ENCODE measurements around the gene DSG4. TPM values are rescaled to one million over a fixed set of nuclear protein-coding genes. Genes with fewer than 3 reads are reported as not detected.

DSG4 gene
- total RNA-seq, 2 donors from 2014 or later = 0.16 to 0.27 TPM

DNA sequence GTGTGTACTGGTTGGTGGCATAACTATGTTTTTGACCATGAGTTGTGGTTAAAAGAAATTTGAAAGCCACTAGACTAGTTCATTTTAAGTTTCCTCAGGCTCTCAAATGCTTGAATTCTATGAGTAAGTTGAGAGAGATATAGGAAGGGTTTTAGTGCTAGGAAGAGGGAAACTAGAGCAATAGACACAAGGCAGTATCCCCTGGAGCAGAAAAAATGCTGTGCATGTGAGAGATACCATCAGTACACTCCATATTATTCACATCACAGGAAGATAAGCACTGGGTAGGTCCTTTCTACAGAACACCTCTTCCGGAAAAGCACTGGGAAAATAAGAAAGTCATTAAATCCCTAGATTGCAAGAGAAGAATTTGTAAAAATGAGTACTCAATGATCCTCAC lies 51.6 kb downstream of the DSG4 start:
- H3K4me3 ChIP-seq = no peak overlapping the region
- no peak for DNase-seq
- H3K9me3 ChIP-seq = no peaks in the 10 kb centered on the region
- H3K27ac ChIP-seq = no peak overlapping the region
- no peaks in the 10 kb centered on the region for H3K27me3 ChIP-seq
- TF ChIP-seq, protein P1, sequence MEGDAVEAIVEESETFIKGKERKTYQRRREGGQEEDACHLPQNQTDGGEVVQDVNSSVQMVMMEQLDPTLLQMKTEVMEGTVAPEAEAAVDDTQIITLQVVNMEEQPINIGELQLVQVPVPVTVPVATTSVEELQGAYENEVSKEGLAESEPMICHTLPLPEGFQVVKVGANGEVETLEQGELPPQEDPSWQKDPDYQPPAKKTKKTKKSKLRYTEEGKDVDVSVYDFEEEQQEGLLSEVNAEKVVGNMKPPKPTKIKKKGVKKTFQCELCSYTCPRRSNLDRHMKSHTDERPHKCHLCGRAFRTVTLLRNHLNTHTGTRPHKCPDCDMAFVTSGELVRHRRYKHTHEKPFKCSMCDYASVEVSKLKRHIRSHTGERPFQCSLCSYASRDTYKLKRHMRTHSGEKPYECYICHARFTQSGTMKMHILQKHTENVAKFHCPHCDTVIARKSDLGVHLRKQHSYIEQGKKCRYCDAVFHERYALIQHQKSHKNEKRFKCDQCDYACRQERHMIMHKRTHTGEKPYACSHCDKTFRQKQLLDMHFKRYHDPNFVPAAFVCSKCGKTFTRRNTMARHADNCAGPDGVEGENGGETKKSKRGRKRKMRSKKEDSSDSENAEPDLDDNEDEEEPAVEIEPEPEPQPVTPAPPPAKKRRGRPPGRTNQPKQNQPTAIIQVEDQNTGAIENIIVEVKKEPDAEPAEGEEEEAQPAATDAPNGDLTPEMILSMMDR (IDR thresholded peaks at IDR 0.05) = no peak
- H3K36me3 ChIP-seq = no peaks in the 10 kb centered on the region
- H3K4me1 ChIP-seq = no peaks in the 10 kb centered on the region
- no peak overlapping the region for H3K9ac ChIP-seq (ENCODE audit: low read depth in 2 of 2, low read length in 2 of 2)
- intact Hi-C loops (cut with DNase I) = loop anchor here (10.0 kb wide), 3 partner anchors 77 to 313 kb away; no protein-coding TSS in a partner anchor

DNA sequence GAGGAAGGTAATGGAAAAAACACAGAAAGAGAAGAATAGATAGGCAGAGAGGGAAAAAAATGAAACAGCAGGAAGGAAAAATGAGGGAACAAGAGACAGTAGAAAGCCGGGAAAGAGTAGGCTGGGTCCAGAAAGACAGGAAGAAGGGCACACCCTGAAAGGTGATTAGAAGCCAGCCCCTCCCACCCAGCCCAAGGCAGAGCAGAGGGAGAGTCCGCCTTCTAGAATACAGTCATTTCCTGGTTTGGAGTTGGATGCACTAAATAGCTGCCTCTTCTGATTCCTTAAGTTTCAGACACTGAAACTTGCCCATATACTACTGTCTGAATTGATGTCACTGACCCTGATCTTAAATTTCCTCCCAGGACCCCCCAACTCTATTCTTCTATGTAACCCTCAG lies 53.0 kb downstream of the DSG4 start:
- intact Hi-C loops (cut with DNase I) = loop anchor here (5.0 to 10.0 kb wide), 4 partner anchors 53 to 315 kb away; no protein-coding TSS in a partner anchor
- Histone ChIP-seq H3K9ac (ENCODE audit: low read depth in 2 of 2, low read length in 2 of 2) (no peak overlapping the region), H3K4me3 (no peak overlapping the region), H3K27ac (peak overlapping the region; percentile 20), H3K27me3 (no peaks in the 10 kb centered on the region), H3K4me1 (no peaks in the 10 kb centered on the region), H3K9me3 (no peaks in the 10 kb centered on the region), H3K36me3 (no peaks in the 10 kb centered on the region)
- DNase-seq = peak; percentile 79
- TF ChIP-seq, protein P1 (IDR thresholded peaks at IDR 0.05) = no peak

DNA sequence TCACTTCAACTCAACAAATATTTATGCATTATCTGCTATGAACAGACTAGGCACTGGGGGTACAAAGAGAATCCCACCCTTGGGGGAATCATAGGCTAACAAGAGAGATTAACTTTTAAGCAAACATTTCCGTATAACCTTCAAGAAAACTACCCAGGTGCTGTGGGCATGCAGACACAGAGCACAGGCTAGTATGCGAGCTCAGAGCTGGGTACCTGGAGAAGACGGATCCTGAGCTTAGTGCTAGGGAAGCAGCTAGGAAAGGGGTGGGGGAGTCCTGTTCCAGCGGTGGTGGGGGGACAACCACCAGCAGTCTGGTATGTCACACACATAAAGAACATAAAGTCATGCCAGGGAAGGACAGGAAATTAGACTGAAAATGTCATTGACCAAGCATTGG lies 53.5 kb downstream of the DSG4 start:
- DNase-seq = no peak
- H3K4me1 ChIP-seq = no peaks in the 10 kb centered on the region
- H3K9me3 ChIP-seq = no peaks in the 10 kb centered on the region
- no peaks in the 10 kb centered on the region for H3K27me3 ChIP-seq
- intact Hi-C loops (cut with DNase I) = loop anchor here (5.0 kb wide), 1 partner anchor 52 kb away; no protein-coding TSS in a partner anchor
- peak overlapping the region in 1 of 2 donors; percentile 36 for H3K9ac ChIP-seq (ENCODE audit: low read depth in 2 of 2, low read length in 2 of 2)
- TF ChIP-seq, protein P1 (IDR thresholded peaks at IDR 0.05) = no peak
- H3K36me3 ChIP-seq = no peaks in the 10 kb centered on the region
- peak overlapping the region; percentile 20 for H3K27ac ChIP-seq
- no peak overlapping the region for H3K4me3 ChIP-seq

DNA sequence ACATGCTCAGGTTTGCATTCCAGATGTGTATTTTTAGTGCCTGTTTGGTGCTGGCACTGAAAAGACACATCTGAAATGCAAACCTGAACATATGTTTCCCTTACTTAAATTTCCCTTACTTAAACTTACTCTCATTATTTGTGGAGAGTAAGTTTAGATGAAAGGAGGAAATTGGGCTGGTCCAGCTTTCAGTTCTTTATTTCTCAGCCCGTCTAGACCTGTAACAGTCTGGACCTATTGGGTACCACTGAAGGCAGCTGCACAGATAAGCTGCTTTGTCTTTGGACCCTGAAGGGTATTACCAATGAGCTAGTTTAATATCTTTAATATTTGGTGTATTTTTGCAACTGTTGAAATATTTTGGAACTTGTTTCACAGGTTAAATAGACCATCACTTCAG lies 54.0 kb downstream of the DSG4 start:
- Histone ChIP-seq H3K4me3 (no peak overlapping the region), H3K9ac (ENCODE audit: low read depth in 2 of 2, low read length in 2 of 2) (no peak overlapping the region), H3K27me3 (no peaks in the 10 kb centered on the region), H3K27ac (peak overlapping the region; percentile 20), H3K9me3 (no peaks in the 10 kb centered on the region), H3K36me3 (no peaks in the 10 kb centered on the region), H3K4me1 (no peaks in the 10 kb centered on the region)
- DNase-seq = no peak
- TF ChIP-seq, protein P1 (IDR thresholded peaks at IDR 0.05) = no peak
- intact Hi-C loops (cut with DNase I) = loop anchor here (5.0 kb wide), 1 partner anchor 52 kb away; no protein-coding TSS in a partner anchor

DNA sequence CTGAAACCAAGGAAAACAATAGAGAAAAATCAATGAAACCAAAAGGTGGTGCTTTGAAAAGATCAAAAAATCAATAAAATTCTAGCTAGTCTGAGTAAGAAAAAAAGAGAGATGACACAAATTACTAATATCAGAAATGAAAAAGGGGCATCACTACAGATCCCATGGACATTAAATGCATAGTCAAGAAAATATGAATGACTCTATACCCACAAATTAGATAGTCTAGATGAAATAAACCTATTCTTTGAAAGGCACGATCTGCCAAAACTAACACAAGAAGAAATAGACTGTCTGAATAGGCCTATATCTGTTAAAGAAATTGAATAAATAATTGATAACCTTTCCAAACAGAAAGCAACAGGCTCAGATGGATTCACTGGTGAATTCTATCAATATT lies 55.7 kb downstream of the DSG4 start:
- Histone ChIP-seq H3K4me1 (no peaks in the 10 kb centered on the region), H3K36me3 (no peaks in the 10 kb centered on the region), H3K27ac (no peak overlapping the region), H3K4me3 (no peak overlapping the region), H3K9ac (ENCODE audit: low read depth in 2 of 2, low read length in 2 of 2) (no peak overlapping the region), H3K9me3 (no peaks in the 10 kb centered on the region), H3K27me3 (no peaks in the 10 kb centered on the region)
- TF ChIP-seq, protein P1 (IDR thresholded peaks at IDR 0.05) = no peak
- intact Hi-C loops (cut with DNase I) = loop anchor here (5.0 kb wide), 1 partner anchor 50 kb away; no protein-coding TSS in a partner anchor
- no peak for DNase-seq

All from colonic mucosa (tissue), 4 donors.